Activated T-helper 1 cell treated with anti-CD3 and anti-CD28 coated beads, Interleukin-12 subunit alpha, Interleukin-12 subunit beta, Interleukin-2, Interleukin-4 antibody, amounts not matched to agents 30 ng/mL and 10 ng/mL and 1 ng/mL, durations not matched to agents 14 hours and 24 hours and 36 hours (primary cell): ENCODE measurements around the gene TGM6. TPM values are rescaled to one million over a fixed set of nuclear protein-coding genes. Genes with fewer than 3 reads are reported as not detected.

ENCODE experiments used
- DNase-seq: peaks from one replicate; pipeline ENCODE4 v3.0.0; 2021; ENCODE audit warnings: low spot score
- H3K27ac Mint-ChIP-seq: one replicate; pipeline ENCODE4 v1.8.0; 2021; ENCODE audit warnings: mild to moderate bottlenecking, mixed read lengths
- H3K27me3 Mint-ChIP-seq: one replicate; pipeline ENCODE4 v1.8.0; 2022; ENCODE audit warnings: mild to moderate bottlenecking, moderate library complexity, mixed read lengths; ENCODE audit not compliant: insufficient read depth
- H3K36me3 Mint-ChIP-seq: one replicate; pipeline ENCODE4 v1.8.0; 2021; ENCODE audit warnings: low read depth, mixed read lengths
- H3K4me1 Mint-ChIP-seq: one replicate; pipeline ENCODE4 v1.8.0; 2021; ENCODE audit warnings: low read depth, mixed read lengths
- H3K4me3 Mint-ChIP-seq: one replicate; pipeline ENCODE4 v1.8.0; 2021; ENCODE audit warnings: mild to moderate bottlenecking, moderate library complexity, mixed read lengths
- H3K9me3 Mint-ChIP-seq: one replicate; pipeline ENCODE4 v1.8.0; 2021; ENCODE audit warnings: mixed read lengths
- intact Hi-C: fragments of 100-400 bp; cut with micrococcal nuclease; formaldehyde crosslinking; loops from one replicate; pipeline ENCODE4 v1.15.1; 2024
- total RNA-seq: library from RNA; stranded (reverse); gene quantifications from 2 replicates; pipeline ENCODE4 v1.2.3, GENCODE V29; 2022

TGM6 gene
- total RNA-seq, result not detected in 2 replicates

GRCh38 chr20:2380601-2381000 lies at the start of gene TGM6:
Gene TGM6, plus strand, starts transcription at chr20:2380901. Its CDS starts 68 bp downstream, at chr20:2380969.
- Mint-ChIP-seq H3K4me3 (no peak within 1 kb of the TSS), H3K9me3 (no peaks in the 10 kb centered on the region), H3K36me3 (no peaks in the 10 kb centered on the region), H3K4me1 (peaks cover 17% of the 10 kb centered on the region), H3K27ac (no peak within 1 kb of the TSS), H3K27me3 (peaks cover 25% of the 10 kb centered on the region)
- intact Hi-C loops, result no loop called here
- DNase-seq, result no peak

DNA sequence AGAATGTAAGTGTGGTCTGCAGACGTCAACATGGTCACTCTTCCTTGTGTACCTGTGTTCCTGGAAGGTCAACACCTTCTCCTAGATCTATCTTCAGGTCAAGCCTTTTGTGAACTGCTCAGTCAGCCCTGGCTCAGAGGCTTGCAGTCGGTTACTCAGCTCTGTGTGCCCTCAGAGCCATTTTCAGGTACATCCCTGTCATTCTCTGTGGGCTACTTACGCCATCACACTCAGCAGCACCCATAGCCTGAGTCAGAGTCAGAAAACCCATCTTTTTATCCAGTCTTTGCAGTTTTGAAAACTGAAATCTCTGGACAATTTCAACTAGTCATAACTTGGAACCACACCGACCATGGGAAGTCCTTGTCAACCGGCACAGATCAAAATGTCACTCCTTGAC lies 49.6 kb upstream of the TGM6 start:
- H3K4me3 Mint-ChIP-seq, result no peak overlapping the region
- intact Hi-C loops, result no loop called here
- no peak for DNase-seq
- no peak overlapping the region for H3K27ac Mint-ChIP-seq
- H3K4me1 Mint-ChIP-seq, result no peaks in the 10 kb centered on the region
- H3K36me3 Mint-ChIP-seq, result no peaks in the 10 kb centered on the region
- H3K27me3 Mint-ChIP-seq, result peaks cover 2% of the 10 kb centered on the region
- H3K9me3 Mint-ChIP-seq, result no peaks in the 10 kb centered on the region

GRCh38 chr20:2331901-2332565 lies 48.7 kb upstream of the TGM6 start:
- intact Hi-C loops, result no loop called here
- no peaks in the 10 kb centered on the region for H3K36me3 Mint-ChIP-seq
- H3K4me1 Mint-ChIP-seq, result no peaks in the 10 kb centered on the region
- no peak overlapping the region for H3K27ac Mint-ChIP-seq
- DNase-seq, result no peak
- no peaks in the 10 kb centered on the region for H3K9me3 Mint-ChIP-seq
- H3K27me3 Mint-ChIP-seq, result peaks cover 2% of the 10 kb centered on the region
- H3K4me3 Mint-ChIP-seq, result no peak overlapping the region

DNA sequence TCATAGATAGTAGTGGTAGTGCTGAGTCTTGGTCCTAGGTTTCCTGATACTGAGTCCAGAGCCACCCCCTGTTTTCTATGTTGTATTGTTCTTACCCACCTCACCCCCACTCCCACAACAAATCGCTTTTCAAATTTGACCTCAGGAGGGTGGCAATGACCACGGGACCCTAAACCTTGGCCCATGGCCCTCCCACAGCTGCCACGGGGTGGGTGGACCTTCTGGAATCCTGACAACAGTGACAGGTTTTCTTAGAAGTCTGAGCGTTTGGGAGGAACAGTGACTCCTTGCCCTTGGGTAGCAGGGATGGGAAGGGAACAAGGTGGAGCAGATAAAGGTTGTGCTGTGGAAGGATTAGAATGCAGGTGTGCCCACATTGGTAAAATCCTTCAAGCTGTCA lies 48.0 kb upstream of the TGM6 start:
- Mint-ChIP-seq H3K4me1 (no peaks in the 10 kb centered on the region), H3K27ac (no peak overlapping the region), H3K36me3 (no peaks in the 10 kb centered on the region), H3K27me3 (peaks cover 2% of the 10 kb centered on the region), H3K9me3 (no peaks in the 10 kb centered on the region), H3K4me3 (no peak overlapping the region)
- no peak for DNase-seq
- intact Hi-C loops, result no loop called here

- no peak for DNase-seq
- intact Hi-C loops, result no loop called here
- H3K36me3 Mint-ChIP-seq, result no peaks in the 10 kb centered on the region
- no peaks in the 10 kb centered on the region for H3K9me3 Mint-ChIP-seq
- H3K27me3 Mint-ChIP-seq, result peaks cover 2% of the 10 kb centered on the region
- no peaks in the 10 kb centered on the region for H3K4me1 Mint-ChIP-seq
- no peak overlapping the region for H3K4me3 Mint-ChIP-seq
- no peak overlapping the region for H3K27ac Mint-ChIP-seq
Measured at GRCh38 chr20:2333821-2334220, 46.9 kb upstream of the TGM6 start.

DNA sequence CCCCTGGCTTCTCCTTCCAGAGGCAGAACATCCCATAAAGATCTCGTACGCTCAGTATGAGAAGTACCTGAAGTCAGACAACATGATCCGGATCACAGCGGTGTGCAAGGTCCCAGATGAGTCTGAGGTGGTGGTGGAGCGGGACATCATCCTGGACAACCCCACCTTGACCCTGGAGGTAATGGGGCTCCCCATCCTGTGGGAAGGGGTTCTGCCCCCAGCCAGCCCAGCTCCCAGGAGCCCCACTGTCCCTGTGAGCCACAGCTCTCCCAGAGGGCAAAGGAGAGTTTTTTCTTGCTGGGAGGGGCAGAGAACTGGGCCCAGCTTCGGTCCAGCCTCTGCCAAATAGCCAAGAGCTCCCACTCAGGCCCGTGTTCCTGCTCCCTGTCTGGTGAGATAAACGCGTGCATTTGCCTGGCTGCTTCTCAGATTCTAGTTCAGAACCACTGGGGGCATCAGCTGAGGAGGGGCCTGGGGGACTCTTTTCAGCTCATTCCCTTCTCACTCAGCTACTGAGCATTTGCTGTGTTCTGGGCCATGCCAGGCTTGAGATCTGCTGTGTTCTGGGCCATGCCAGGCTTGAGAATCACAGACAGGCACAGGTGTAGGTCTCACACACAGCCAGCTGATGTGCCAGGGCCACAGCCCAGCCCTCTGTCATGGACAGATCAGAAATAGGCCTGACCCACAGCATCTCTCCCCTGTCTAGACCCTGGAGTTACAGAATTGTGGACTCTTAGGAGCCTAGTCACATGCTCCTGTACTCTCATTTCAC lies 45.4 kb upstream of the TGM6 start:
- Mint-ChIP-seq H3K27ac (no peak overlapping the region), H3K9me3 (no peaks in the 10 kb centered on the region), H3K27me3 (peaks cover 2% of the 10 kb centered on the region), H3K4me1 (no peaks in the 10 kb centered on the region), H3K4me3 (no peak overlapping the region), H3K36me3 (no peaks in the 10 kb centered on the region)
- intact Hi-C loops, result no loop called here
- no peak for DNase-seq

DNA sequence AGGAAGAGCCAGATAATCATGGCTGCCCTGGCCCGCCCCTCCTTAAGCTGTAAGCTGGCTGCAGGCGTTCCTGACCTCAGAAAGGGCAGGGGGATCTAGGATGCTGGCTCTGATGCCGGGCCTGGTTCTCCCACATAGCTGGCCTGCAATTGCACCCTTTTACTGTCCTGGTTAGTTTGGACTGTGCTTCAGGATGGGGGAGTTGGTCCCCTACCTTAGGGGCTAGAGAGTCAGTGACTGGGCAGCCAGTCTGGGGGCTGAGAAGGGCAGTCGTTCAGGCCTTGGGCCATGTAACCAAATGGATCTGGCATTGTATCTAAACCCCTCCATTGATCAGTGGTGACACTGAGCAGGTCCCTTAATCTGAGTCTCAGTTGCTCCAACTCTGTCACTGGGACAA lies 44.2 kb upstream of the TGM6 start:
- intact Hi-C loops, result no loop called here
- no peaks in the 10 kb centered on the region for H3K9me3 Mint-ChIP-seq
- H3K36me3 Mint-ChIP-seq, result no peaks in the 10 kb centered on the region
- H3K4me3 Mint-ChIP-seq, result no peak overlapping the region
- H3K27ac Mint-ChIP-seq, result no peak overlapping the region
- no peaks in the 10 kb centered on the region for H3K4me1 Mint-ChIP-seq
- H3K27me3 Mint-ChIP-seq, result peaks cover 2% of the 10 kb centered on the region
- no peak for DNase-seq

GRCh38 chr20:2337142-2337541 lies 43.6 kb upstream of the TGM6 start:
- Mint-ChIP-seq H3K4me1 (no peaks in the 10 kb centered on the region), H3K27me3 (peaks cover 3% of the 10 kb centered on the region), H3K4me3 (no peak overlapping the region), H3K36me3 (no peaks in the 10 kb centered on the region), H3K27ac (no peak overlapping the region), H3K9me3 (no peaks in the 10 kb centered on the region)
- no peak for DNase-seq
- intact Hi-C loops, result no loop called here

- Mint-ChIP-seq H3K9me3 (no peaks in the 10 kb centered on the region), H3K36me3 (no peaks in the 10 kb centered on the region)
- intact Hi-C loops, result no loop called here
Measured at GRCh38 chr20:2338411-2339066, 42.2 kb upstream of the TGM6 start.

DNA sequence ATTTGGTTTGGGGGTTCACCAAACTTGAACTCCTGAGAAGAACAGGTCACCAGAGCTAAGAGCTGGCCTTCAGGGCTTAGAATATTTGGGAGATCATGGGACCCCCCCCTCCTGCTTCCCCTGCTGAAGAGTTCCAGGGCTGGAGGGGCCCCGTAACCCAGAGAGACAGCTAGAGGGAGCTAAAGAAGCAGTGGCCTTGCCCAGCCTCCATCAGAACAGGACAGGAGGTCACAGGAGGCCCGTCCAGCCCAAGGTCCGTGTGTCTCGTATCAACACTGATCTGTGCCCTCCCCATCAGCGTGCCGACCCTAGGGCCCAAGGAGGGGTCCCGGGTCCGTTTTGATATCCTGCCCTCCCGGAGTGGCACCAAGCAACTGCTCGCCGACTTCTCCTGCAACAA lies 40.6 kb upstream of the TGM6 start:
- Mint-ChIP-seq H3K9me3 (no peaks in the 10 kb centered on the region), H3K27ac (no peak overlapping the region), H3K4me3 (no peak overlapping the region), H3K27me3 (peaks cover 7% of the 10 kb centered on the region), H3K4me1 (no peaks in the 10 kb centered on the region), H3K36me3 (no peaks in the 10 kb centered on the region)
- DNase-seq, result no peak
- intact Hi-C loops, result no loop called here

More at GRCh38 chr20:2338411-2339066, 42.2 kb upstream of the TGM6 start:
- no peak overlapping the region for H3K27ac Mint-ChIP-seq
- H3K4me1 Mint-ChIP-seq, result no peaks in the 10 kb centered on the region
- H3K27me3 Mint-ChIP-seq, result peaks cover 7% of the 10 kb centered on the region
- DNase-seq, result no peak
- H3K4me3 Mint-ChIP-seq, result no peak overlapping the region

GRCh38 chr20:2340823-2341222 lies 39.9 kb upstream of the TGM6 start:
- Mint-ChIP-seq H3K4me1 (no peaks in the 10 kb centered on the region), H3K27ac (no peak overlapping the region), H3K9me3 (no peaks in the 10 kb centered on the region), H3K36me3 (no peaks in the 10 kb centered on the region), H3K4me3 (no peak overlapping the region), H3K27me3 (peaks cover 7% of the 10 kb centered on the region)
- no peak for DNase-seq
- intact Hi-C loops, result no loop called here

GRCh38 chr20:2341336-2341735 lies 39.4 kb upstream of the TGM6 start:
- intact Hi-C loops, result no loop called here
- Mint-ChIP-seq H3K4me1 (no peaks in the 10 kb centered on the region), H3K27ac (no peak overlapping the region), H3K36me3 (no peaks in the 10 kb centered on the region), H3K27me3 (peaks cover 7% of the 10 kb centered on the region), H3K9me3 (no peaks in the 10 kb centered on the region), H3K4me3 (no peak overlapping the region)
- DNase-seq, result no peak

GRCh38 chr20:2342243-2342642 lies 38.5 kb upstream of the TGM6 start:
- H3K27ac Mint-ChIP-seq, result no peak overlapping the region
- no peaks in the 10 kb centered on the region for H3K9me3 Mint-ChIP-seq
- no peaks in the 10 kb centered on the region for H3K36me3 Mint-ChIP-seq
- intact Hi-C loops, result no loop called here
- DNase-seq, result no peak
- peaks cover 9% of the 10 kb centered on the region for H3K27me3 Mint-ChIP-seq
- no peak overlapping the region for H3K4me3 Mint-ChIP-seq
- no peaks in the 10 kb centered on the region for H3K4me1 Mint-ChIP-seq
